HG03442 (cell line): Measurements from ENCODE around the gene KANK3.
"Not testable (repeated sequence)": the region's sequence is repeated elsewhere in the genome, so short reads cannot be mapped to it uniquely, and the experiment has no call there.

Source experiments
- ATAC-seq: cut with Tn5 transposase; IDR thresholded peaks from one replicate; pipeline ENCODE4 v1.9.1; 2021; ENCODE audit warnings: mild to moderate bottlenecking, moderate library complexity; ENCODE audit not compliant: unreplicated experiment

Gene KANK3

GRCh38 chr19:8320564-8321066 is 22.4 kb downstream of the KANK3 start:
- ATAC-seq = no peak

GRCh38 chr19:8319807-8320520 is 23.1 kb downstream of the KANK3 start:
- ATAC-seq = no peak

- ATAC-seq = not testable (repeated sequence)
Measured at GRCh38 chr19:8318835-8319234, 24.2 kb downstream of the KANK3 start.

GRCh38 chr19:8316351-8317125 is 26.5 kb downstream of the KANK3 start:
- no peak for ATAC-seq

- not testable (repeated sequence) for ATAC-seq
Measured at GRCh38 chr19:8314981-8315640, 28.0 kb downstream of the KANK3 start.

GRCh38 chr19:8311461-8312260 is 31.4 kb downstream of the KANK3 start:
- ATAC-seq = no peak

GRCh38 chr19:8310342-8311055 is 32.6 kb downstream of the KANK3 start:
- ATAC-seq = no peak

- ATAC-seq = no peak
Measured at GRCh38 chr19:8308891-8309291, 34.2 kb downstream of the KANK3 start.

- ATAC-seq = peak; percentile 73
Measured at GRCh38 chr19:8307965-8308866, 34.8 kb downstream of the KANK3 start, which contains the start of gene CD320. TSS of gene CD320 (minus strand) at chr19:8308358. CDS start at chr19:8308290, 68 bp downstream.

- no peak for ATAC-seq
Measured at GRCh38 chr19:8307400-8307964, 35.6 kb downstream of the KANK3 start.

- no peak for ATAC-seq
Measured at GRCh38 chr19:8306235-8307054, 36.6 kb downstream of the KANK3 start.

GRCh38 chr19:8305798-8306197 is 37.3 kb downstream of the KANK3 start:
- ATAC-seq = no peak

GRCh38 chr19:8304841-8305621 is 38.0 kb downstream of the KANK3 start:
- ATAC-seq = no peak

GRCh38 chr19:8302734-8303133 is 40.3 kb downstream of the KANK3 start:
- ATAC-seq = no peak

- no peak for ATAC-seq
Measured at GRCh38 chr19:8302357-8302691, 40.7 kb downstream of the KANK3 start.

GRCh38 chr19:8291337-8291736 is 51.7 kb downstream of the KANK3 start:
- ATAC-seq = not testable (repeated sequence)

- ATAC-seq = not testable (repeated sequence)
Measured at GRCh38 chr19:8276508-8276907, 66.6 kb downstream of the KANK3 start.
